Measurements from ENCODE around the gene MERTK. TPM values are rescaled to one million over a fixed set of nuclear protein-coding genes. Genes with fewer than 3 reads are reported as not detected.
"Not testable (repeated sequence)": the region's sequence is repeated elsewhere in the genome, so short reads cannot be mapped to it uniquely, and the experiment has no call there.

Gene MERTK
- total RNA-seq, 1 experiment from 2014 or later = 2.5 TPM

DNA sequence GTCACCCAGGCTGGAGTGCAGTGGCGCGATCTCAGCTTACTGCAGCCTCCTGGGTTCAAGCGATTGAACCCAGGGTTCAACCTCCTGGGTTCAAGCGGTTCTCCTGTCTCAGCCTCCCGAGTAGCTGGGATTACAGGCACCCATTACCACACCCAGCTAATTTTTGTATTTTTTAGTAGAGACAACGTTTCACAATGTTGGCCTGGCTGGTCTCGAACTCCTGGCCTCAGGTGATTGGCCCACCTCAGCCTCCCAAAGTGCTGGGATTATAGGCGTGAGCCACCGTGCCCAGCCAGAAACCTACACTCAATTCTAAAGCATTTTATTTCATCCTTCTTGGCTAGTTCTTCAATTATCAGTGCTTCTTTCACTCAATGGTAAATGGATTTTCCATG lies 7.1 kb downstream of the MERTK start:
- H3K27ac ChIP-seq (ENCODE audit: low read length); H3K9me3 ChIP-seq (ENCODE audit: low read length); ATAC-seq; H3K36me3 ChIP-seq (ENCODE audit: low read depth, low read length); H3K9ac ChIP-seq (ENCODE audit: low read length); H3K4me2 ChIP-seq (ENCODE audit: low read length); H3F3A ChIP-seq (ENCODE audit: low read length, unreplicated experiment); H3K9me2 ChIP-seq (replicated peaks; ENCODE audit: low read length); POLR2A ChIA-PET (ENCODE audit: unreplicated experiment); H3K27me3 ChIP-seq (ENCODE audit: low read length); H2AFZ ChIP-seq (ENCODE audit: low read length); H4K20me1 ChIP-seq (ENCODE audit: low read length); CTCF ChIA-PET; H3K4me1 ChIP-seq (ENCODE audit: insufficient read depth, low read length); H3K4me3 ChIP-seq (ENCODE audit: low read length); BruUV-seq (replicated peaks); DNase-seq; H3K79me2 ChIP-seq (ENCODE audit: low read length): not testable (repeated sequence)
- intact Hi-C loops (cut with micrococcal nuclease) = loop anchor here (10.0 kb wide), 1 partner anchor 69 kb away; no protein-coding TSS in a partner anchor

GRCh38 chr2:111905990-111906735 lies 7.8 kb downstream of the MERTK start:
- TF ChIP-seq CTCF (conservative IDR thresholded peaks at IDR 0.05; ENCODE audit: low read depth, low read length) (no peak), EZH2phosphoT487 (IDR thresholded peaks at IDR 0.05; ENCODE audit: borderline replicate concordance, low read length) (no peak), EZH2 (IDR thresholded peaks at IDR 0.05; ENCODE audit: low read length, unreplicated experiment) (no peak)
- H3K9ac ChIP-seq (ENCODE audit: low read length) = no peak overlapping the region
- ChIA-PET CTCF (no interaction called here), POLR2A (ENCODE audit: unreplicated experiment) (no interaction called here)
- H3K4me3 ChIP-seq (ENCODE audit: low read length) = no peak overlapping the region
- no TSS peak for BruUV-seq (replicated peaks)
- no peak overlapping the region for H3K27ac ChIP-seq (ENCODE audit: low read length)
- no peak overlapping the region for H2AFZ ChIP-seq (ENCODE audit: low read length)
- 0 out of 2 replicates have a peak, but pooled peaks have one; percentile 20 for ATAC-seq
- H3K9me3 ChIP-seq (ENCODE audit: low read length) = no peaks in the 10 kb centered on the region
- no peaks in the 10 kb centered on the region for H3K36me3 ChIP-seq (ENCODE audit: low read depth, low read length)
- peaks cover 7% of the 10 kb centered on the region for H3K4me1 ChIP-seq (ENCODE audit: insufficient read depth, low read length)
- DNase-seq = no peak
- H3K4me2 ChIP-seq (ENCODE audit: low read length) = no peak overlapping the region
- intact Hi-C loops (cut with micrococcal nuclease) = loop anchor here (10.0 kb wide), 1 partner anchor 69 kb away; no protein-coding TSS in a partner anchor
- no peaks in the 10 kb centered on the region for H3F3A ChIP-seq (ENCODE audit: low read length, unreplicated experiment)
- no peaks in the 10 kb centered on the region for H3K79me2 ChIP-seq (ENCODE audit: low read length)
- H4K20me1 ChIP-seq (ENCODE audit: low read length) = no peaks in the 10 kb centered on the region
- H3K27me3 ChIP-seq (ENCODE audit: low read length) = no peaks in the 10 kb centered on the region
- no peaks in the 10 kb centered on the region for H3K9me2 ChIP-seq (replicated peaks; ENCODE audit: low read length)

DNA sequence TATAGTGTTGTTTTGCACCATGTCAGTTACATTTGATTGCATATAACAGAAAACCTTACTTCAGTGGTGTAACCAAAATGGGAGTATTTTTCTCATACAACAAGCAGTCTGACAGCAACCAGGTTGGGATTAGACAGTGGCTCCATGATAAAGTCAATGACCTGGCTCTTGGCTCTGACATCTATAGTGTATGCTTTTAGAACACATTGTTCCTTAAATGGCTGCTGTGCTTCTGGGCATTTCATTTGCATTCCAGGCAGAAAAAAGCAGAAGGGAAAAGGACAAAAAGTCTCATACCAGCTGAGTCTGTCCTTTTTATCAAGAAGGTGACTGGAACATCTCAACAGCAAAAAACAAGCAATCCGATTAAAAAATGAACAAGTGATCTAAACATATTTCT lies 10.2 kb downstream of the MERTK start:
- Histone ChIP-seq H2AFZ (ENCODE audit: low read length) (no peak overlapping the region), H3K4me3 (ENCODE audit: low read length) (no peak overlapping the region), H3F3A (ENCODE audit: low read length, unreplicated experiment) (no peaks in the 10 kb centered on the region), H3K27me3 (ENCODE audit: low read length) (no peaks in the 10 kb centered on the region), H3K79me2 (ENCODE audit: low read length) (no peaks in the 10 kb centered on the region), H3K4me1 (ENCODE audit: insufficient read depth, low read length) (peaks cover 7% of the 10 kb centered on the region), H3K9me3 (ENCODE audit: low read length) (no peaks in the 10 kb centered on the region), H3K27ac (ENCODE audit: low read length) (no peak overlapping the region), H3K4me2 (ENCODE audit: low read length) (no peak overlapping the region), H3K36me3 (ENCODE audit: low read depth, low read length) (no peaks in the 10 kb centered on the region), H4K20me1 (ENCODE audit: low read length) (no peaks in the 10 kb centered on the region), H3K9ac (ENCODE audit: low read length) (no peak overlapping the region), H3K9me2 (replicated peaks; ENCODE audit: low read length) (no peaks in the 10 kb centered on the region)
- POLR2A ChIA-PET (ENCODE audit: unreplicated experiment) = interaction anchor here (0.6 kb wide), 1 partner anchor 10 kb away, joined by 16 read pairs; the partner anchor contains the start of gene MERTK
- DNase-seq (no peak), ATAC-seq (no peak)
- CTCF ChIA-PET = no interaction called here
- intact Hi-C loops (cut with micrococcal nuclease) = loop anchor here (10.0 kb wide), 1 partner anchor 66 kb away; no protein-coding TSS in a partner anchor
- TF ChIP-seq EZH2 (IDR thresholded peaks at IDR 0.05; ENCODE audit: low read length, unreplicated experiment) (no peak), CTCF (conservative IDR thresholded peaks at IDR 0.05; ENCODE audit: low read depth, low read length) (no peak), EZH2phosphoT487 (IDR thresholded peaks at IDR 0.05; ENCODE audit: borderline replicate concordance, low read length) (no peak)
- no TSS peak for BruUV-seq (replicated peaks)
